Measurements from ENCODE around the gene GPR142. TPM values are rescaled to one million over a fixed set of nuclear protein-coding genes. Genes with fewer than 3 reads are reported as not detected.

The GPR142 gene
- total RNA-seq, 1 donor from 2014 or later = not detected

- Histone ChIP-seq H3K27me3 (ENCODE audit: low read depth) (peaks cover 35% of the 10 kb centered on the region), H3K36me3 (no peaks in the 10 kb centered on the region), H3K4me1 (no peaks in the 10 kb centered on the region), H3K27ac (no peak overlapping the region), H3K4me3 (no peak overlapping the region), H3K9me3 (no peaks in the 10 kb centered on the region)
- DNase-seq = no peak
- TF ChIP-seq, protein P1, sequence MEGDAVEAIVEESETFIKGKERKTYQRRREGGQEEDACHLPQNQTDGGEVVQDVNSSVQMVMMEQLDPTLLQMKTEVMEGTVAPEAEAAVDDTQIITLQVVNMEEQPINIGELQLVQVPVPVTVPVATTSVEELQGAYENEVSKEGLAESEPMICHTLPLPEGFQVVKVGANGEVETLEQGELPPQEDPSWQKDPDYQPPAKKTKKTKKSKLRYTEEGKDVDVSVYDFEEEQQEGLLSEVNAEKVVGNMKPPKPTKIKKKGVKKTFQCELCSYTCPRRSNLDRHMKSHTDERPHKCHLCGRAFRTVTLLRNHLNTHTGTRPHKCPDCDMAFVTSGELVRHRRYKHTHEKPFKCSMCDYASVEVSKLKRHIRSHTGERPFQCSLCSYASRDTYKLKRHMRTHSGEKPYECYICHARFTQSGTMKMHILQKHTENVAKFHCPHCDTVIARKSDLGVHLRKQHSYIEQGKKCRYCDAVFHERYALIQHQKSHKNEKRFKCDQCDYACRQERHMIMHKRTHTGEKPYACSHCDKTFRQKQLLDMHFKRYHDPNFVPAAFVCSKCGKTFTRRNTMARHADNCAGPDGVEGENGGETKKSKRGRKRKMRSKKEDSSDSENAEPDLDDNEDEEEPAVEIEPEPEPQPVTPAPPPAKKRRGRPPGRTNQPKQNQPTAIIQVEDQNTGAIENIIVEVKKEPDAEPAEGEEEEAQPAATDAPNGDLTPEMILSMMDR (IDR thresholded peaks at IDR 0.05) = no peak
- intact Hi-C loops (cut with DNase I) = no loop called here
- no peak for ATAC-seq
Measured at GRCh38 chr17:74344658-74345057, 22.6 kb upstream of the GPR142 start.

- H3K27ac ChIP-seq = no peak overlapping the region
- DNase-seq (no peak), ATAC-seq (no peak)
- no peaks in the 10 kb centered on the region for H3K36me3 ChIP-seq
- H3K4me3 ChIP-seq = no peak overlapping the region
- intact Hi-C loops (cut with DNase I) = no loop called here
- H3K9me3 ChIP-seq = no peaks in the 10 kb centered on the region
- no peaks in the 10 kb centered on the region for H3K4me1 ChIP-seq
- TF ChIP-seq, protein P1 (IDR thresholded peaks at IDR 0.05) = no peak
- peaks cover 42% of the 10 kb centered on the region for H3K27me3 ChIP-seq (ENCODE audit: low read depth)
Measured at GRCh38 chr17:74345433-74346241, 21.7 kb upstream of the GPR142 start.

- intact Hi-C loops (cut with DNase I) = no loop called here
- Histone ChIP-seq H3K9me3 (no peaks in the 10 kb centered on the region), H3K27ac (no peak overlapping the region), H3K4me1 (no peaks in the 10 kb centered on the region), H3K36me3 (no peaks in the 10 kb centered on the region), H3K4me3 (no peak overlapping the region), H3K27me3 (ENCODE audit: low read depth) (peaks cover 46% of the 10 kb centered on the region)
- no peak for ATAC-seq
- TF ChIP-seq, protein P1 (IDR thresholded peaks at IDR 0.05) = no peak
- no peak for DNase-seq
Measured at GRCh38 chr17:74347646-74348045, 19.7 kb upstream of the GPR142 start.

GRCh38 chr17:74349120-74349519, 18.2 kb upstream of the GPR142 start:
- Histone ChIP-seq H3K27ac (no peak overlapping the region), H3K9me3 (no peaks in the 10 kb centered on the region), H3K36me3 (no peaks in the 10 kb centered on the region), H3K27me3 (ENCODE audit: low read depth) (peaks cover 61% of the 10 kb centered on the region), H3K4me1 (no peaks in the 10 kb centered on the region), H3K4me3 (no peak overlapping the region)
- ATAC-seq = no peak
- DNase-seq = no peak
- TF ChIP-seq, protein P1 (IDR thresholded peaks at IDR 0.05) = no peak
- intact Hi-C loops (cut with DNase I) = no loop called here

DNA sequence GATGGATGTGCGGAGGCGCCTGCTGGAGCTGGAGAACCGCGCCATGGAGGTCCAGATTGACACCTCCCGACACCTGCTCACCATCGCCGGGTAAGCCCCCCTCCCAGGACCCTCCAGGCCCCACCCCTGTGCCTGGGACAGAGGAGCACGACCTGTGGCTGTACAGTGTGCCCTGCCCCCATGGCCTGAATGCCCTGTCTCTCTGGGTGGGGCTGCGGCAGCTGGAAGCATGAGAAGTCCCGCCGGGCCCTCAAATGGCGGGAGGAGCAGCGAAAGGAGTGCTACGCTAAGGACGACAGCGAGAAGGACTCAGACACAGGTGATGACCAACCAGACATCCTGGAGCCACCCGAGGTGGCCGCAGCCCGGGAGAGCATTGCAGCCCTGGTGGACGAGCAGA, 16.8 kb upstream of the GPR142 start:
- DNase-seq (no peak), ATAC-seq (no peak)
- intact Hi-C loops (cut with DNase I) = no loop called here
- Histone ChIP-seq H3K4me1 (no peaks in the 10 kb centered on the region), H3K9me3 (no peaks in the 10 kb centered on the region), H3K4me3 (no peak overlapping the region), H3K27me3 (ENCODE audit: low read depth) (peaks cover 68% of the 10 kb centered on the region), H3K27ac (no peak overlapping the region), H3K36me3 (no peaks in the 10 kb centered on the region)
- TF ChIP-seq, protein P1 (IDR thresholded peaks at IDR 0.05) = no peak
